ENCODE measurements around the gene R3HDM1.
A peak's percentile ranks its signal among the peaks of the same experiment; 100 is the strongest.
"Not testable (repeated sequence)": the region's sequence is repeated elsewhere in the genome, so short reads cannot be mapped to it uniquely, and the experiment has no call there.

R3HDM1 gene

DNA sequence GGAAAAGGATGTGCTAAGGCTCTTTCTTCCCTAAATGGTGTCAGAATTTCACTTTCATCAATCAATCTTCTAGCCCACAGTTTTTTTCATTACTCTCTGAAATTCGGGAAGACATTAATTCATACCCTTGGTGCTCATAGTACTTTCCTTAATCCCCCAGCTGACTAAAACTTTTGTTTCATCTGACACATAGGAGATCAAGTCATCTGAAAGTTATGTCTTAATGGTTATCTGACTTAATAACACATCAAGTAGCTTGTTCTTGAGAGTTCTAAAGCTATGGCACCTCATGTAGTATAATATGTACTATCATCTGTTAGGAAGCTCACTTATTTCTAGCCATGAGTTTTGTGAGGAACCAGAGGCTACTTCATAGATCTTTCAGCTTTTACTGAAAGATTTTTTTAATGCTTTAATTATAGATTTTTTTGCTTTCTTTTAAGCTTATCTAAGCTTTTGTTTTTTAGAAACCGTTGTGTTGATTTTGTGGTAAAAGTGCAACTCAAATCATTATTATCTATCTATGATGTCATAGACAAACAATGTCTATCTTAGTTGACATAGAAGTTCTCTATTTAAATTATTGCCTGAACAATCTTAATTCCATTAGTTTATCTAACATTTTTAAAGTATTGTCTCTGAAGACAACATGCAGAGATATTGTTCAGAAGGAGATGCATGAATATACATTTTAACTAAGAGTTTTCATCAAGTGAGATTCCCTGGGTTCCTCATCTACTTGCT is 116.7 kb downstream of the R3HDM1 start:
- DNase-seq: no peak

GRCh38 chr2:135650721-135651120 is 119.4 kb downstream of the R3HDM1 start:
- no peak for DNase-seq

DNA sequence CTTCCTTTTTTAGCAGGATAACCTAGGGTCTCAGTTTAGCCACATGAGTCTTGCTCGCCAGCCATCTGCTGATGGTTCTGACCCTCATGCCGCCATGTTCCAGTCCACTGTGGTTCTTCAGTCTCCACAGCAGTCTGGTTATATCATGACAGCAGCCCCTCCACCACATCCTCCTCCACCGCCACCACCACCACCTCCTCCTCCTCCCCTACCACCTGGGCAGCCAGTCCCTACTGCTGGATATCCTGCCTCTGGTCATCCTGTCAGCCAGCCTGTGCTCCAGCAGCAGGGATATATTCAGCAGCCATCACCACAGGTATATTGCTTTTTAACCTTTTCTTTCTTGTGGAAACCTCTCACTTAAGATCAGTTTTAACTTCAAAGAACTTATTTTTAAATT is 120.4 kb downstream of the R3HDM1 start:
- DNase-seq: no peak

- not testable (repeated sequence) for DNase-seq
Observed at GRCh38 chr2:135654239-135654638, 123.0 kb downstream of the R3HDM1 start.

DNA sequence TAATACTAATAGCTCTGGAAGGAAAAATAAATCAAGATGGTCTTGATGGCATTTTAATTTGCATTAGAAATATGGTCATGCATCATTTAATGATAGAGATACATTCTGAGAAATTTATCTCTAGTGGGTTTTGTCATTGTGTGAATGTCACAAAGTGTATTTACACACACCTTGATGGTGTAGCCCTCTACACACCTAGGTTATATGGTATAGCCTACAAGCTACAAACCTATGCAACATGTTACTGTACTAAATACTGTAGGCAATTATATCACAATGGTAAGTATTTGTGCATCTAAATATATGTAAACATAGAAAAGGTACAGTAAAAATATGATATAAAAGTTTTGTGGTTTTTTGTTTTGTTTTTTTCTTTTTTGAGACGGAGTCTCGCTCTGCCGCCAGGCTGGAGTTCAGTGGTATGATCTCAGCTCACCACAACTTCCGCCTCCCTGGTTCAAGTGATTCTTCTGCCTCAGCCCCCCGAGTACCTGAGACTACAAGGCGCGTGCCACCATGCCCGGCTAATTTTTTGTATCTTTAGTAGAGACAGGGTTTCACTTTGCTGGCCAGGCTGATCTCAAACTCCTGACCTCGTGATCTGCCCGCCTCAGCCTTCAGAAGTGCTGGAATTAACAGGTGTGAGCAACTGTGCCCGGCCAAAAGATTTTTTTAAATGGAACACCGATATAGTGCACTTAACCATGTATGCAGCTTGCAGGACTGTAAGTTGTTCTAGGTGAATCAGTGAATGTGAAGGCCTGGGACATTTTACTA is 126.7 kb downstream of the R3HDM1 start:
- no peak for DNase-seq

DNA sequence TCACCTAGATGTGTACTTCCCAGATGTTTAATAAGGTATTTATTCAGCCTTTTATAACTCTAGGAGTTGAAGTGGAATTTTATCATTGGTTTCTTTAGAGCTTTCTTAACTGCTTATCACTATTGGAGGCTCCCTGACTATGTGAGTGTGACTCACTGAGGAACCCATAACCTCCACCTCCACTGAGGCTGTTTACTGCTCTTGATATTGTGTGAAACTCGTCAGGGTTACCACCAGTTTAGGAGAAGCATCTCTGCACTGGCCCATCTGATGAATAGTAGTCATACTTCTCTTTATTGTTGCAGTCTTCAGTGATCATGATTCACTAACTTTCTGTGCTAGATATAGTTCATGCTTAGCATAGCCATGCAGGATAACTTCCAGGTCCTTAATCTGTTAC is 130.8 kb downstream of the R3HDM1 start:
- no peak for DNase-seq

DNA sequence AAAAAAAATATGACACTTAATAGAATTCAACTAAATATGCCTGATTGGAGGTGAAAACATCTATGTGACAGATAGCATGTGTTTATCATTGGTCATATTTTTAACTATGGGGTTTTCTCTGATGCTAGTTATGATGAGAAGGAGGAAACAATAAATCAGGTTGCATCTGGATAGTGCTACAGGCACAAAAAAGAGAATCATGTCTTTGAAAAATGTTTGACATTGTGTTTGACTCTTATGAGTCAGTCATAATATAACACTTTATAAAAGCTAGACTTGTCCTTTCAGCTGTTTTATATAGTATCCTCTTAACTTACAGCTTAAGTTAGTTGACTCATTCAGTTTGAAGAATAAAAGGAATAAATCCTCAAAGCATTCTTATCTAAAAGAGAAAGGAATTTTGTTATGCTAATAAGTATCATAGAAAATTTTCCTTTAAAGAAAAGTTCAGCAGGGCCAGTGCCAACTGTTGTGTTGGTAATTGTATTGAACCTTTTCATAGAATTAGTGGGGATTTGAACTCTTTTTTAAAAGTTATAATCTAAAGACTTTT is 131.9 kb downstream of the R3HDM1 start:
- DNase-seq: no peak

DNA sequence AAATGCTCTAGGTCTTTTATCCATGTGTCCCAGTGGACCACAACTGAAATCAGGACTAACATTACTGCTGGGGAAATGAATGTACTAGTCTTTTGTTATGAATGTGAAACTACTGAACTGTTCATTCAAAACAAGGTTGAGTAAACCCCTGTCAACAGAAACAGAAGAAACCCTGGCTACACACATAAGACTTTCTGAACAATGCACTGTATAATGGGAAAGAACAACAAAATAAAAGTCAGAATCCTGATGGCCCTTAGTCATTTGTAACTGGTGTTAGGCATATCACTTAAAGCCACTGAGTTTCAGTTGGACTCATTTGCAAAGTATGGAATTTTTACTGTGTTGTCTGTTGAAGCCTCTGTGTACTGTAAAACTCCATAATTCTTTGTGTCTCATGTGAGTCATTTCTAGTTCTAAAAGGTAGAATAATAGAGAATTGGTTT is 133.4 kb downstream of the R3HDM1 start:
- no peak for DNase-seq

GRCh38 chr2:135667045-135667444 is 135.8 kb downstream of the R3HDM1 start:
- DNase-seq: no peak

DNA sequence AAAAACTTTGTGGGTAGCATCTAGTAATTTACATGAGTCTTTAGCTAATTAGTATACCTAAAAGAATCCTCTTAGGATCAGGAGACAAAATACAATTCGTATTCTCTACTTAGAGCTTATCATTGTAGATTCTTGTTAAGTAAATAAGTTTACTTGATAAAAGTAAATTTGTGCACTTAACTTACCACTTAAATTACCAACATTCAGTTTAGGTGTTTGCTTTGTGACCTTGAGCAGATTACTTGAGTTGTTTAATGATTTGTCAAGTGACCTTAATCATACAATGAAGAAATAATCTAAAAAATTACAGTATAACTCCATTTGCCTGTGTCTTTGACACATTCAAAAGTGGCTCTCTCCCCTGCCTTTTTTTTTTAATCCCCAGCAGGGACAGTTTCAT is 143.2 kb downstream of the R3HDM1 start:
- DNase-seq: no peak

DNA sequence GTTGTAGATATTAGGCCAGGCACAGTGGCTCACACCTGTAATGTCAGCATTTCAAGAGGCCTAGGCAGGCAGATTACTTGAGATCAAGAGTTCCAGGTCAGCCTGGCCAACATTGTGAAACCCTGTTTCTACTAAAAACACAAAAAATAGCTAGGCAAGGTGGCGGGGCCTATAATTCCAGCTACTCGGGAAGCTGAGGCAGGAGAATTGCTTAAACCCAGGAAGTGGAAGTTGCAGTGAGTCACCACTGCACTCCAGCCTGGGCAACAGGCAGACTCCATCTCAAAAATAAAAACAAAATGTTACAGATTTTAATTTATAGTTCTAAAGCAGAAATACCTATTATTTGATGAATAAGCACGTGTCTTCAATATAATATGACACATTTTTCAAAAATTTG is 144.7 kb downstream of the R3HDM1 start:
- DNase-seq: no peak

- no peak for DNase-seq
Observed at GRCh38 chr2:135679125-135679524, 147.8 kb downstream of the R3HDM1 start.

- no peak for DNase-seq
Observed at GRCh38 chr2:135685361-135685760, 154.1 kb downstream of the R3HDM1 start.

GRCh38 chr2:135688978-135689377 is 157.7 kb downstream of the R3HDM1 start:
- no peak for DNase-seq

- no peak for DNase-seq
Observed at GRCh38 chr2:135689679-135690078, 158.4 kb downstream of the R3HDM1 start.

GRCh38 chr2:135694711-135695110 is 163.4 kb downstream of the R3HDM1 start:
- DNase-seq: no peak

GRCh38 chr2:135698838-135699237 is 167.6 kb downstream of the R3HDM1 start:
- DNase-seq: no peak

GRCh38 chr2:135701442-135701841 is 170.2 kb downstream of the R3HDM1 start:
- no peak for DNase-seq

DNA sequence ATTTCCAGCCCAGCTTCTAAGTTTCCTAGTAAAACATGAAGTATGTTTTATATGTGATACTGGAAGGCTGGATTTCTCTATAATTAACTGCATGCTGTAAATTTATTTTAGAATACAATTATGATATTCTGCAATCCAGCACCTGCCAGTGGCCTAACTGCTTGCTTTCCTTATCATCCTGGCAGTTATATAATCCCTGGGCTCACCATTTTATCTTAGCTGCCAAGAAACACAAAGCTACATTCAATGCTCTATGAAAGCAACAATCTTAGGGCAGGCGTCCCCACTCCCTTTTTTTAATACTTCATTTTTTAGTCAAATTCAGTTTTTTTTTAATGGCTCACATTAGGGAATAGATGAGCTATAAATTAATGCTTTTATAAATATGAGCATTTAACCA is 172.0 kb downstream of the R3HDM1 start:
- no peak for DNase-seq

DNA sequence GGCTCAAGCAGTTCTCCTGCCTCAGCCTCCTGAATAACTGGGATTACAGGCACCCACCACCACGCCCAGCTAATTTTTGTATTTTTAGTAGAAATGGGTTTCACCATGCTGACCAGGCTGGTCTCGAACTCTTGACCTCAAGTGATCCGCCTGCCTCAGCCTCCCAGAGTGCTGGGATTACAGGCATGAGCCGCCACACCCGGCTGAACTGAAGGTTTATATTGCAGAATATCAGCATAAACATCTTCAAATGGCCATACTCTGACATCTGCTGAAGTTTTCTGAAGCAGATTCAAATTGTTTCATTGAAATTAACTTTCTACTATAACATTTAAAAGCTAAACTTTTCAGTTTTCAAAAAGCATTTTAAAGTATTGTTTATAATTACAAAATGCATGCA is 172.8 kb downstream of the R3HDM1 start:
- DNase-seq: not testable (repeated sequence)

GRCh38 chr2:135708159-135708558 is 176.9 kb downstream of the R3HDM1 start:
- DNase-seq: no peak

DNA sequence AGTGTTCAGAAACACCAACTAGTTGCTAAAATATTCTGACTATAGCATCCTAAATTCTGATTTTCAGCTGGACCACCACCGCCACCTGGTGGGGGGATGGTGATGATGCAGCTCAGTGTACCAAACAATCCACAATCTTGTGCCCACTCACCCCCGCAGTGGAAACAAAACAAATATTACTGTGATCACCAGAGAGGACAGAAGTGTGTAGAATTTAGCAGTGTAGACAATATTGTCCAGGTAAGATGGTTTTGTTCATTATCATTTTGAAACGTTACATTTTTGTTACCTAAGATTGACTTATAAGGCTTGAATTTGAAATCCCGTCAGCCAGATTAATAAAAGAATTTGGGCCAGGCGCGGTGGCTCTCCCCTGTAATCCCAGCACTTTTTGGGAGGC is 178.7 kb downstream of the R3HDM1 start:
- peak; percentile 40 for DNase-seq

- DNase-seq: not testable (repeated sequence)
Observed at GRCh38 chr2:135715086-135715485, 183.8 kb downstream of the R3HDM1 start.

Data from NCI-H1694 treated with DMSO at 0.1 percent for 48 hours (cell line).